Stomach (tissue), 9 donors: ENCODE data around the gene PDE9A. TPM values are rescaled to one million over a fixed set of nuclear protein-coding genes. Genes with fewer than 3 reads are reported as not detected.

Experiments
- DNase-seq, 2 donors: peaks; one replicate each; pipeline versions ENCODE4 v3.0.0 to v3.0.0-alpha.2; 2013 to 2019
- H3K27ac ChIP-seq, 5 donors: fragments of 200-600 bp in 4 of 5; sonication (generic) in 4 of 5; one replicate each; pipeline ENCODE4 v1.5.1; 2013 to 2019; ENCODE audit warnings: mild to moderate bottlenecking in 1 of 5, moderate library complexity in 1 of 5
- H3K27me3 ChIP-seq, 3 donors: fragments of 200-600 bp; sonication (generic); one replicate each; pipeline ENCODE4 v1.5.1; 2017 to 2019; ENCODE audit warnings: mixed run types in 1 of 3
- H3K36me3 ChIP-seq, 4 donors: fragments of 200-600 bp; sonication (generic); 1 replicate in 3 of 4; 2 replicates in 1 of 4; pipeline ENCODE4 v1.5.1; 2016 to 2019
- H3K4me1 ChIP-seq, 4 donors: fragments of 200-600 bp; sonication (generic); one replicate each; pipeline ENCODE4 v1.5.1; 2016 to 2019
- H3K4me3 ChIP-seq, 4 donors: fragments of 200-600 bp; sonication (generic) in 3 of 4; one replicate each; pipeline ENCODE4 v1.5.1; 2016 to 2019; ENCODE audit warnings: mild to moderate bottlenecking in 1 of 4
- H3K9me3 ChIP-seq, 4 donors: fragments of 200-600 bp; sonication (generic); one replicate each; pipeline ENCODE4 v1.5.1; 2016 to 2019
- EP300 ChIP-seq: sonication (generic); formaldehyde crosslinking; IDR thresholded peaks from one replicate; pipeline ENCODE4 v1.6.1; 2017; ENCODE audit warnings: antibody characterized with exemption
- POLR2A ChIP-seq, 4 donors: fragments of 450-650 bp; IDR thresholded peaks; one replicate each; pipeline ENCODE4 v1.6.1; 2016; ENCODE audit warnings: antibody characterized with exemption in 4 of 4, control low read depth in 2 of 4, mild to moderate bottlenecking in 1 of 4, moderate library complexity in 1 of 4
- POLR2AphosphoS5 ChIP-seq, 3 donors: sonication (generic); formaldehyde crosslinking; IDR thresholded peaks; one replicate each; pipeline ENCODE4 v1.6.1; 2016; ENCODE audit warnings: antibody characterized with exemption in 3 of 3
- WGBS, 5 donors: extraction: QIAGEN DNeasy Blood & Tissue Kit in 3 of 5; methylation state at CpG; one replicate each; pipeline versions ENCODE4 v1.1.5 to v1.1.7; 2013 to 2018; 5-methylcytosine and 5-hydroxymethylcytosine counted together
- intact Hi-C: fragments of 100-400 bp; cut with DNase I; formaldehyde crosslinking; loops from one replicate; pipeline ENCODE4 v1.15.1; 2023; ENCODE audit warnings: low total_unique reads
- polyA plus RNA-seq, 3 donors: library from polyadenylated mRNA; stranded (reverse); fragments of 200-250 nt; gene quantifications; one replicate each; pipeline ENCODE4 v1.2.3, GENCODE V29; 2013
- total RNA-seq, 5 donors: library from RNA; depleted of rRNA; stranded (reverse); fragments of >200 nt; gene quantifications; one replicate each; pipeline versions ENCODE4 v1.1.0 to v1.2.3, GENCODE V29; 2014 to 2016
- TF ChIP-seq, protein P1 (sequence below), 7 experiments: fragments of 450-650 bp in 4 of 7; fragments of 200-600 bp in 3 of 7; sonication (generic) in 3 of 7; IDR thresholded peaks; one replicate each; pipeline ENCODE4 v1.5.1; 2016 to 2019; ENCODE audit warnings: antibody characterized with exemption in 7 of 7, control low read depth in 2 of 7, mild to moderate bottlenecking in 1 of 7
- donor health status: healthy with polysubstance abuse.
- donor health status: Bipolar disorder and iron deficiency.
- donor health status: healthy.

PDE9A gene
- total and polyA plus RNA-seq, 8 donors, result 6.4 to 77.1 (median 11.9) TPM

DNA sequence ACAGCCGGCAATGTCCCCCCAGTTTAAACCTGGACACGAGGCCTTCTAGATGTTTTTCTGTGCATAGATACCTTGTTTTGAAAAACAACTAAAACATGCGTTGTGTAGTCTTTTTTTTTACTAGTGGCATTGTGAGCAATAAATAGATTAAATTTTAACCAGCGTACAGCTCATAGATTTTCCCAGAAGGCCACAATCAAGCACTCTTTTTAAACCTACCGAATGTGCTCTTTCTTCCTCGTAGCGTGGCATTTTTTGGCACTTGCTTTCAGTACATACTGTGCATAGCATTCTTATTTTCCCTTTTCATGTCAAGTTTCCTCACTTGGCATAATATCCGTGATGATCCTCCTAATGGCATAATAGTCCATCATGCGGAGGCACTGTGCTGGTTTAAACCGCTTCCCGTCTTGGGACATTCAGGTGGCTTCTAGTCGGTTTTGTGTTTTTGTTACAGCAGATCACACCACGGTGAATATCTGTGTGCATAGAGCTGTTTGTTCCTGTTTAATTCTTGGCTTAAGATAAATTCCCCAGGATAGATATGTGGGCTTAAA lies 95.3 kb downstream of the PDE9A start:
- Histone ChIP-seq H3K4me1 (peaks cover 0 to 37% (median 12%) of the 10 kb centered on the region in 4 donors), H3K9me3 (no peaks in the 10 kb centered on the region), H3K36me3 (peaks cover 0 to 12% (median 0%) of the 10 kb centered on the region in 4 donors), H3K27ac (peak overlapping the region in 3 of 5 donors; percentile 68 to 88 (median 70)), H3K4me3 (no peak overlapping the region), H3K27me3 (no peaks in the 10 kb centered on the region)
- WGBS, 5 donors, result 58 to 66% (median 61%) methylated on average over 13 of the region's 13 CpGs
- TF ChIP-seq POLR2AphosphoS5 (IDR thresholded peaks at IDR 0.05), result peak in 2 of 3 donors; percentile 4 to 85
- TF ChIP-seq POLR2A (IDR thresholded peaks at IDR 0.05), result no peak
- no peak for DNase-seq
- intact Hi-C loops, result no loop called here

DNA sequence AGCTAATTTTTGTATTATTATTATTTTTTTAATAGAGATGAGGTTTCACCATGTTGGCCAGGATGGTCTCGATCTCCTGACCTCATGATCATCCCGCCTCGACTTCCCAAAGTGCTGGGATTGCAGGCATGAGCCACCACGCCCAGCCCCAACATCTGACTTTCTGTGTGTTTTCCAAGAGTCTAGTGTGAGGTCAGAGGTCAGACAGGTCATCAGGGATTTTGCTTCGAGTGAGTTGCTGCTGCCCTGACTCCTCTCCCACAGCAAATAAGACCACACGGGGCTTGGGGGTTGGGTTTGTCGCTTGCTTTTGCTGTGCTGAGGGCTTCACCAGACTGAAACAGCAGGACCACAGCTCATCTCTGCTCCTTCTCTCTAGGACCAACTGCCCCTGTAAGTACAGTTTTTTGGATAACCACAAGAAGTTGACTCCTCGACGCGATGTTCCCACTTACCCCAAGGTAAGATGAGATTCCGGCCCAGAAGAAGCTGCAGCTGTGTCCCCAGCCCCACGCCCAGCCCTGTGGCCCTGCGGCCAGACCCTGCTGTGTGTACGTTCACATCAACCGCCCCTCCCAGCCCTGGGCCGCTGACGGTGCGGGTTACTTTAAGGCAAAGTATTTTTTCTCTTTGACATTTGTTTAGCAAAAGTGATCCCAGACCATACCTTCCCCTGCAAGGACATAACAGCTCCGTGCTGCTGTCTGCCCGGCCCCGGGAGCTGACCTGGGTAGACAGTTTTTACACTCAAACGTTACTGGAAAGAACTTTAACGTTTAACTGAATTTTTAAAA lies 97.5 kb downstream of the PDE9A start:
- intact Hi-C loops, result no loop called here
- 75 to 84% (median 81%) methylated on average over 22 to 23 of the region's 23 CpGs for WGBS, 5 donors
- Histone ChIP-seq H3K9me3 (no peaks in the 10 kb centered on the region), H3K36me3 (peaks cover 0 to 24% (median 0%) of the 10 kb centered on the region in 4 donors), H3K4me1 (peaks cover 0 to 28% (median 12%) of the 10 kb centered on the region in 4 donors), H3K27me3 (no peaks in the 10 kb centered on the region), H3K4me3 (no peak overlapping the region), H3K27ac (peak overlapping the region in 3 of 5 donors; percentile 23 to 88 (median 59))
- TF ChIP-seq POLR2A (IDR thresholded peaks at IDR 0.05) (no peak), EP300 (peak; percentile 43), POLR2AphosphoS5 (IDR thresholded peaks at IDR 0.05) (peak in 1 of 3 donors; percentile 35)
- TF ChIP-seq, protein P1, sequence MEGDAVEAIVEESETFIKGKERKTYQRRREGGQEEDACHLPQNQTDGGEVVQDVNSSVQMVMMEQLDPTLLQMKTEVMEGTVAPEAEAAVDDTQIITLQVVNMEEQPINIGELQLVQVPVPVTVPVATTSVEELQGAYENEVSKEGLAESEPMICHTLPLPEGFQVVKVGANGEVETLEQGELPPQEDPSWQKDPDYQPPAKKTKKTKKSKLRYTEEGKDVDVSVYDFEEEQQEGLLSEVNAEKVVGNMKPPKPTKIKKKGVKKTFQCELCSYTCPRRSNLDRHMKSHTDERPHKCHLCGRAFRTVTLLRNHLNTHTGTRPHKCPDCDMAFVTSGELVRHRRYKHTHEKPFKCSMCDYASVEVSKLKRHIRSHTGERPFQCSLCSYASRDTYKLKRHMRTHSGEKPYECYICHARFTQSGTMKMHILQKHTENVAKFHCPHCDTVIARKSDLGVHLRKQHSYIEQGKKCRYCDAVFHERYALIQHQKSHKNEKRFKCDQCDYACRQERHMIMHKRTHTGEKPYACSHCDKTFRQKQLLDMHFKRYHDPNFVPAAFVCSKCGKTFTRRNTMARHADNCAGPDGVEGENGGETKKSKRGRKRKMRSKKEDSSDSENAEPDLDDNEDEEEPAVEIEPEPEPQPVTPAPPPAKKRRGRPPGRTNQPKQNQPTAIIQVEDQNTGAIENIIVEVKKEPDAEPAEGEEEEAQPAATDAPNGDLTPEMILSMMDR (IDR thresholded peaks at IDR 0.05), result no peak
- DNase-seq, result no peak

DNA sequence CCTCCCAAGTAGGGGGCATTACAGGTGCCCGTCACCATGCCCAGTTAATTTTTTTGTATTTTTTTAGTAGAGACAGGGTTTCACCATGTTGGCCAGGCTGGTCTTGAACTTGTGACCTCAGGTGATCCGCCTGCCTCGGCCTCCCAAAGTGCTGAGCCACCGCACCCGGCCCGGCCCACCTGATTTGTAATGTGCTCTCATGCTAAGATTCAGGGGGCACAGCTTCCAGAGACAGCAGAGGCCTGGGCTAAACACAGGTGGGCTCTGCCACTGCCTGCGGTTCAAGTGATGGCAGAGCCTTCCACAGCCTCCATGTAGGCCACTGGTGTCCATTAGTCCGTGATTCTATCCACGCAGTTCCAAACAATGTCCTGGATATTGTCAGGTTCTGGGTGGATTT lies 98.4 kb downstream of the PDE9A start:
- Histone ChIP-seq H3K36me3 (peaks cover 0 to 34% (median 0%) of the 10 kb centered on the region in 4 donors), H3K4me1 (peaks cover 0 to 28% (median 12%) of the 10 kb centered on the region in 4 donors), H3K4me3 (no peak overlapping the region), H3K9me3 (no peaks in the 10 kb centered on the region), H3K27ac (peak overlapping the region in 2 of 5 donors; percentile 25 to 88), H3K27me3 (no peaks in the 10 kb centered on the region)
- WGBS, 5 donors, result 90 to 96% (median 93%) methylated on average over 9 of the region's 9 CpGs
- TF ChIP-seq, protein P1 (IDR thresholded peaks at IDR 0.05), result no peak
- TF ChIP-seq POLR2AphosphoS5 (IDR thresholded peaks at IDR 0.05) (no peak), POLR2A (IDR thresholded peaks at IDR 0.05) (no peak), EP300 (no peak)
- intact Hi-C loops, result no loop called here
- DNase-seq, result no peak

DNA sequence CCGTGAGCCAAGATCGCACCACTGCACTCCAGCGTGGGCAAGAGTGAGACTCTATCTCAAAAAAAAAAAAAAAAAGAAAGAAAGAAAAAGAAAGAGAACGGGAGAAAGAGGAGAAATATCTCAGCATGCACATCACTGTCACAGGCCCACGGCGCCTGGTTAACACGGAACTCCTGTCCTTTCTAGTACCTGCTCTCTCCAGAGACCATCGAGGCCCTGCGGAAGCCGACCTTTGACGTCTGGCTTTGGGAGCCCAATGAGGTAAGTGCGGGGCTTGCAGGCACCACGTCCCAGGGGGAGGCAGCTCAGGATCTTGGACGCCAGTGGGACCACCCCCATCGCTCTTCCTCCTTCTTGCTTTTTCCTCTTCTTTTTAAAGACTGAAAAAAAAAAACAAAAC lies 100.4 kb downstream of the PDE9A start:
- peaks cover 0 to 12% (median 0%) of the 10 kb centered on the region in 4 donors for H3K4me1 ChIP-seq
- H3K27ac ChIP-seq, result no peak overlapping the region
- intact Hi-C loops, result no loop called here
- no peak for DNase-seq
- 90 to 97% (median 95%) methylated on average over 15 of the region's 15 CpGs for WGBS, 5 donors
- no peaks in the 10 kb centered on the region for H3K9me3 ChIP-seq
- TF ChIP-seq, protein P1 (IDR thresholded peaks at IDR 0.05), result no peak
- TF ChIP-seq POLR2AphosphoS5 (IDR thresholded peaks at IDR 0.05) (no peak), EP300 (no peak), POLR2A (IDR thresholded peaks at IDR 0.05) (no peak)
- peaks cover 0 to 42% (median 0%) of the 10 kb centered on the region in 4 donors for H3K36me3 ChIP-seq
- no peak overlapping the region for H3K4me3 ChIP-seq
- no peaks in the 10 kb centered on the region for H3K27me3 ChIP-seq
